Neural cell (in vitro differentiated cells): ENCODE measurements around the gene COL18A1. TPM values are rescaled to one million over a fixed set of nuclear protein-coding genes. Genes with fewer than 3 reads are reported as not detected.

Experiments used
- H2AFZ ChIP-seq: fragments of 200-600, 300-800 bp; sonication (generic), shearing (Covaris generic); 2 replicates; pipeline ENCODE4 v1.6.0; 2014; ENCODE audit warnings: low read depth, mild to moderate bottlenecking, antibody characterized with exemption, low read length, moderate library complexity
- H3F3A ChIP-seq: fragments of 200-600 bp; shearing (Covaris generic); 2 replicates; pipeline ENCODE4 v1.6.1; 2016; ENCODE audit warnings: mild to moderate bottlenecking, moderate library complexity, mixed read lengths, antibody characterized with exemption, low read length; ENCODE audit not compliant: insufficient read depth, poor library complexity, severe bottlenecking
- H3K27ac ChIP-seq: fragments of 200-600, 300-800 bp; sonication (generic), shearing (Covaris generic); 2 replicates; pipeline ENCODE4 v1.5.1; 2014; ENCODE audit warnings: mild to moderate bottlenecking, low read length, moderate library complexity
- H3K27me3 ChIP-seq: fragments of 300-800, 200-600 bp; sonication (generic), shearing (Covaris generic); 2 replicates; pipeline ENCODE4 v1.6.0; 2014; ENCODE audit warnings: mild to moderate bottlenecking, low read depth, low read length, moderate library complexity; ENCODE audit not compliant: insufficient read depth
- H3K36me3 ChIP-seq: fragments of 300-800, 200-600 bp; sonication (generic), shearing (Covaris generic); 2 replicates; pipeline ENCODE4 v1.5.1; 2014; ENCODE audit warnings: mild to moderate bottlenecking, antibody characterized with exemption, low read length, moderate library complexity; ENCODE audit not compliant: insufficient read depth
- H3K4me2 ChIP-seq: fragments of 300-800, 200-600 bp; sonication (generic), shearing (Covaris generic); 2 replicates; pipeline ENCODE4 v1.6.0; 2014; ENCODE audit warnings: mild to moderate bottlenecking, low read length
- H3K4me3 ChIP-seq: fragments of 300-800, 200-600 bp; sonication (generic), shearing (Covaris generic); 2 replicates; pipeline ENCODE4 v1.5.1; 2014; ENCODE audit warnings: mild to moderate bottlenecking, low read length, moderate library complexity
- H3K79me2 ChIP-seq: fragments of 200-600 bp; shearing (Covaris generic); replicated peaks from 2 replicates; pipeline ENCODE4 v1.6.0; 2014; ENCODE audit warnings: mild to moderate bottlenecking, low read length, moderate library complexity; ENCODE audit not compliant: insufficient read depth
- H3K9ac ChIP-seq: fragments of 300-800, 200-600 bp; sonication (generic), shearing (Covaris generic); 2 replicates; pipeline ENCODE4 v1.6.1; 2016; ENCODE audit warnings: mild to moderate bottlenecking, low read length, mixed read lengths
- H3K9me2 ChIP-seq: fragments of 200-600 bp; shearing (Covaris generic); 2 replicates; pipeline ENCODE4 v1.6.1; 2016; ENCODE audit warnings: mild to moderate bottlenecking, low read length, mixed read lengths; ENCODE audit not compliant: insufficient read depth
- H3K9me3 ChIP-seq: fragments of 200-600, 300-800 bp; sonication (generic), shearing (Covaris generic); 2 replicates; pipeline ENCODE4 v1.6.1; 2016; ENCODE audit warnings: mild to moderate bottlenecking, mixed run types, low read length, moderate library complexity, mixed read lengths
- H4K20me1 ChIP-seq: fragments of 200-600 bp; shearing (Covaris generic); 2 replicates; pipeline ENCODE4 v1.6.1; 2016; ENCODE audit warnings: mild to moderate bottlenecking, mixed run types; ENCODE audit not compliant: insufficient read depth
- CTCF ChIP-seq: fragments of 450-650 bp; IDR thresholded peaks from 2 replicates; pipeline ENCODE4 v1.5.1; 2014; ENCODE audit warnings: antibody characterized with exemption, mild to moderate bottlenecking, moderate library complexity; ENCODE audit not compliant: poor library complexity, severe bottlenecking
- EP300 ChIP-seq: fragments of 450-650 bp; conservative IDR thresholded peaks from 2 replicates; pipeline ENCODE4 v1.6.1; 2014; ENCODE audit warnings: antibody characterized with exemption, mild to moderate bottlenecking, moderate library complexity; ENCODE audit not compliant: poor library complexity, severe bottlenecking
- EZH2 ChIP-seq: fragments of 200-600, 300-800 bp; shearing (Covaris generic), sonication (generic); IDR thresholded peaks from 2 replicates; pipeline ENCODE4 v1.6.1; 2014; ENCODE audit warnings: antibody characterized with exemption, low read length, borderline replicate concordance, mild to moderate bottlenecking; ENCODE audit not compliant: insufficient read depth, poor library complexity, severe bottlenecking
- MXI1 ChIP-seq: fragments of 450-650 bp; conservative IDR thresholded peaks from 2 replicates; pipeline ENCODE4 v1.6.1; 2014; ENCODE audit warnings: antibody characterized with exemption, mild to moderate bottlenecking; ENCODE audit not compliant: poor library complexity, severe bottlenecking
- POLR2AphosphoS5 ChIP-seq: IDR thresholded peaks from 2 replicates; pipeline ENCODE4 v1.6.1; 2012
- RAD21 ChIP-seq: fragments of 450-650 bp; conservative IDR thresholded peaks from 2 replicates; pipeline ENCODE4 v1.6.1; 2014; ENCODE audit warnings: antibody characterized with exemption, mild to moderate bottlenecking, moderate library complexity
- SMC3 ChIP-seq: fragments of 450-650 bp; conservative IDR thresholded peaks from 2 replicates; pipeline ENCODE4 v1.6.1; 2014; ENCODE audit warnings: antibody characterized with exemption, mild to moderate bottlenecking, moderate library complexity; ENCODE audit not compliant: poor library complexity
- TAF1 ChIP-seq: IDR thresholded peaks from 2 replicates; pipeline ENCODE4 v1.6.1; 2012; ENCODE audit warnings: low read depth
- polyA plus RNA-seq: library from polyadenylated mRNA; depleted of rRNA; stranded (reverse); fragments of >200 nt; gene quantifications from 2 replicates; pipeline ENCODE4 v1.2.3, GENCODE V29; 2014
- TF ChIP-seq, protein P1 (sequence below): IDR thresholded peaks from 2 replicates; pipeline ENCODE4 v1.6.1; 2012; ENCODE audit warnings: borderline replicate concordance

The COL18A1 gene
- polyA plus RNA-seq, 1 donor from 2014 or later: 2.5 TPM

- Histone ChIP-seq H3K9ac (no peak overlapping the region), H3K9me2 (no peaks in the 10 kb centered on the region), H2AFZ (no peak overlapping the region), H3K4me3 (no peak overlapping the region), H3K4me2 (no peak overlapping the region), H3K27ac (no peak overlapping the region), H3K36me3 (no peaks in the 10 kb centered on the region), H3K9me3 (no peaks in the 10 kb centered on the region), H3K27me3 (no peaks in the 10 kb centered on the region), H3K79me2 (no peaks in the 10 kb centered on the region), H3F3A (no peaks in the 10 kb centered on the region), H4K20me1 (no peaks in the 10 kb centered on the region)
- TF ChIP-seq SMC3 (no peak), POLR2AphosphoS5 (no peak), EZH2 (no peak), MXI1 (no peak), EP300 (no peak), TAF1 (no peak), RAD21 (no peak), CTCF (no peak)
- TF ChIP-seq, protein P1, sequence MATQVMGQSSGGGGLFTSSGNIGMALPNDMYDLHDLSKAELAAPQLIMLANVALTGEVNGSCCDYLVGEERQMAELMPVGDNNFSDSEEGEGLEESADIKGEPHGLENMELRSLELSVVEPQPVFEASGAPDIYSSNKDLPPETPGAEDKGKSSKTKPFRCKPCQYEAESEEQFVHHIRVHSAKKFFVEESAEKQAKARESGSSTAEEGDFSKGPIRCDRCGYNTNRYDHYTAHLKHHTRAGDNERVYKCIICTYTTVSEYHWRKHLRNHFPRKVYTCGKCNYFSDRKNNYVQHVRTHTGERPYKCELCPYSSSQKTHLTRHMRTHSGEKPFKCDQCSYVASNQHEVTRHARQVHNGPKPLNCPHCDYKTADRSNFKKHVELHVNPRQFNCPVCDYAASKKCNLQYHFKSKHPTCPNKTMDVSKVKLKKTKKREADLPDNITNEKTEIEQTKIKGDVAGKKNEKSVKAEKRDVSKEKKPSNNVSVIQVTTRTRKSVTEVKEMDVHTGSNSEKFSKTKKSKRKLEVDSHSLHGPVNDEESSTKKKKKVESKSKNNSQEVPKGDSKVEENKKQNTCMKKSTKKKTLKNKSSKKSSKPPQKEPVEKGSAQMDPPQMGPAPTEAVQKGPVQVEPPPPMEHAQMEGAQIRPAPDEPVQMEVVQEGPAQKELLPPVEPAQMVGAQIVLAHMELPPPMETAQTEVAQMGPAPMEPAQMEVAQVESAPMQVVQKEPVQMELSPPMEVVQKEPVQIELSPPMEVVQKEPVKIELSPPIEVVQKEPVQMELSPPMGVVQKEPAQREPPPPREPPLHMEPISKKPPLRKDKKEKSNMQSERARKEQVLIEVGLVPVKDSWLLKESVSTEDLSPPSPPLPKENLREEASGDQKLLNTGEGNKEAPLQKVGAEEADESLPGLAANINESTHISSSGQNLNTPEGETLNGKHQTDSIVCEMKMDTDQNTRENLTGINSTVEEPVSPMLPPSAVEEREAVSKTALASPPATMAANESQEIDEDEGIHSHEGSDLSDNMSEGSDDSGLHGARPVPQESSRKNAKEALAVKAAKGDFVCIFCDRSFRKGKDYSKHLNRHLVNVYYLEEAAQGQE: no peak
These were observed 84.2 kb downstream of the COL18A1 start for GRCh38 chr21:45488931-45489721.

DNA sequence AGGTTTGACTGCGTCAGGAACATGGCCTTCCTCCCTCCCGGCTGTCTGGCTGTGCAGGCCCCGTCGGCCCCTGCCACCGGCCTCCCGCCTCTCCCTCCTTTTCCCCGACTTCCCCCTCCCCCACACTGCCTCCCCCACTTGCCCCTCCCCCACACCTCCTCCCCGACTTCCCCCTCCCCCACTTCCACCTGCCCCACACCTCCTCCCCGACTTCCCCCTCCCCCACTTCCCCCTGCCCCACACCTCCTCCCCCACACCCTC, 84.7 kb downstream of the COL18A1 start:
- H3K36me3 ChIP-seq: no peaks in the 10 kb centered on the region
- no peak overlapping the region for H2AFZ ChIP-seq
- H4K20me1 ChIP-seq: no peaks in the 10 kb centered on the region
- no peak overlapping the region for H3K27ac ChIP-seq
- no peaks in the 10 kb centered on the region for H3K9me2 ChIP-seq
- TF ChIP-seq SMC3: no peak
- no peak for TF ChIP-seq CTCF
- no peak for TF ChIP-seq EZH2
- no peak for TF ChIP-seq MXI1
- TF ChIP-seq, protein P1: no peak
- no peak for TF ChIP-seq POLR2AphosphoS5
- TF ChIP-seq RAD21: no peak
- TF ChIP-seq EP300: no peak
- no peak for TF ChIP-seq TAF1
- H3K9me3 ChIP-seq: no peaks in the 10 kb centered on the region
- H3F3A ChIP-seq: no peaks in the 10 kb centered on the region
- H3K4me3 ChIP-seq: no peak overlapping the region
- no peaks in the 10 kb centered on the region for H3K79me2 ChIP-seq
- no peak overlapping the region for H3K9ac ChIP-seq
- no peaks in the 10 kb centered on the region for H3K27me3 ChIP-seq
- no peak overlapping the region for H3K4me2 ChIP-seq
